Right renal pelvis (tissue), 4 donors: ENCODE data around the gene SYNJ2. TPM values are rescaled to one million over a fixed set of nuclear protein-coding genes. Genes with fewer than 3 reads are reported as not detected.

Experiments
- DNase-seq, 4 donors: peaks; one replicate each; pipeline ENCODE4 v3.0.0-alpha.2; 2013; ENCODE audit warnings: low read depth in 4 of 4, low spot score in 3 of 4, missing footprints in 1 of 4
- polyA plus RNA-seq, 4 donors: library from polyadenylated mRNA; unstranded; fragments of 120-200 nt; gene quantifications; one replicate each; pipeline ENCODE4 v1.2.1, GENCODE V29; 2013; ENCODE audit not compliant: insufficient read length in 4 of 4

SYNJ2 gene
- polyA plus RNA-seq, 4 donors = 10.2 to 13.0 (median 10.6) TPM

- no peak for DNase-seq
These were observed 121.6 kb downstream of the SYNJ2 start for GRCh38 chr6:158103228-158103627.

GRCh38 chr6:158104696-158105095 is 123.0 kb downstream of the SYNJ2 start:
- no peak for DNase-seq

- no peak for DNase-seq
These were observed 128.1 kb downstream of the SYNJ2 start for GRCh38 chr6:158109748-158110147.

GRCh38 chr6:158110986-158111385 is 129.3 kb downstream of the SYNJ2 start:
- DNase-seq = no peak

DNA sequence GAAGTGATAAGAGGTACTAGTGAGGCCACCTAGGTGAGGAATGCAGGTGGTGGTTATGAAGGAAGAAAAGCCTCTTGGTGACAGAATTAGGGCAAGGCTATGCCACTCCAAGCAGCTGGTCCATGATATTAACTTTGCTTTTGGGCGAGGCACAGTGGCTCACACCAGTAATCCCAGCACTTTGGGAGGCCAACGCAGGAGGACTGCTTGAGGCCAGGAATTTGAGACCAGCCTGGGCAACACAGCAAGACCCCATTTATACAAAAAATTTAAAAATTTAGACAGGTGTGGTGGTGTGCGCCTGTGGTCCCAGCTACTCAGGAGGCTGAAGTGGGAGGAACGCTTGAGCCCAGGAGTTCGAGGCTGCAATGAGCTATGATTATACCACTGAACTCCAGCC is 130.3 kb downstream of the SYNJ2 start:
- no peak for DNase-seq

DNA sequence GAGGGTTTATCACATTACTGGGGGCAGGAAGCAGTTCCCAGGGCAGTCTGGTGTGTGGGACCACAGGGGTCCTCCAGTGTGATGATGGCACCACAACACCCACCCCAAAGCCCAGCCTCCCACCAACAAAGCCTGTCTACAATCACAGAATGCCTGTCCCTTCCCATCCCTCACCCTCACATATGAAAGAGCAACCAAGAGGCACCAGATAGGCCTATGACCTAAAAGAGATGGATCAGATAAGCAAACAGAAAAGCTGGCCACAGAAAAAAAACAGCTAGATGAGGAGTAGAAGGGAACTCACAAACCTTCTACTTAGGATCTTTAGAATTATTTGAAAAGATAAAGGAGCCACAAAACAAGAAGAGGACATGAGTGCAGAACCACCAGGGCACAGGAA is 132.1 kb downstream of the SYNJ2 start:
- DNase-seq = no peak

DNA sequence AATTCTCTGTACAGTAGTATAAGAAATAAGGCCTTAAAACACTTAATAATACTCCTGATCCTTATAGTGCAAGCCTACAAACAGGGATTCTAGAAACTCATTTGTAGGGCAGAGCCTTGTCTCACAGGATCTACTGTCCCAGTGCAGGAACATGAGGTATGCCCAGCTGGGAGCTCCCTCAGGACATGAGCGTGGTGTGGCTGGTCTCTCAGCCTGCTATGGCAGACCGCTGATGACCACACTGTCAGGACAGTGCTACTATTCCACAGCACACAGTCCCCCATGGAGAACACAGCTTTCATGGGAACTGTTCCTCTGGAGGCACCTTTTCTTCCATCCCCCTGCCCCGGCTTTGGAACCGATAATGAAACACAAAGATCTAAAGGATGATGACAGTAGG is 133.4 kb downstream of the SYNJ2 start:
- DNase-seq = no peak

- DNase-seq = no peak
These were observed 133.8 kb downstream of the SYNJ2 start for GRCh38 chr6:158115508-158115907.

DNA sequence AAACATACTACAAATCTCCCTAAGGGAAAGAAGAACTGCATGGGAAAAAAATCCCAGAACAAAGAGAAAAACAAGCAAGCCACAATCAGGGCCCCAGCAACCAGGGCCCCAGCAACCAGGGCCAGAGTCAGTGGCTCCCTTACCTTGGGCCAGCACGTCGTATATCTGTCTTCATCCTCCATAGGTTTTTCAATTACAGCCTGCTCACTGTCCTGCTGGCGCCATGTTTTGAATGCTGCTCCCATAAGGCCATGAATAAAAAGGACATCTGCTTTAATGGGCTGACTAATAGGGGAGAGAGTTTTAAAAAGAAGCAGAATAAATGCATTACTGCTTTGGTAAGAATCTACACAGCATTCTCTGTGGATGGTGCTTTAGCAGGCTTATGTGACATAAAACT is 137.2 kb downstream of the SYNJ2 start:
- no peak for DNase-seq

DNA sequence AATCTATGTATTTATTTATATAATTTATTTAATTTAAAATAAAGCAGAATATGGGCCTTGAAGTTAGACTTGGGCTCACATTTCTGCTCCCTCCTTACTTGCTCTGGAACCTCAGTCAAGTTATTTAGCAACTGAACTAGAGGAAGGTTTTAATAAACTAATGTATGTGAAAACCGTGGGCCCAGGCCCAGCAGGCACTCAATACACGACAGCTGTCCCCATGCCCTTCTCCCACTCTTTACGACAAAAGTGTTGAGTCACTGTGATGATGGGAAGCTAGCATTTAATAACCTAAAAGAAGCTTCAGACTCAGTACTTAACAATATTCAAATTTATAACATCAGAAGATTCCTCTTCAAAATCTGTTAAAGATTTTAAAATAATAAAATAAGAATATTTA is 139.7 kb downstream of the SYNJ2 start:
- DNase-seq = no peak

GRCh38 chr6:158122048-158122447 is 140.4 kb downstream of the SYNJ2 start:
- no peak for DNase-seq

- DNase-seq = no peak
These were observed 142.6 kb downstream of the SYNJ2 start for GRCh38 chr6:158124288-158124687.

DNA sequence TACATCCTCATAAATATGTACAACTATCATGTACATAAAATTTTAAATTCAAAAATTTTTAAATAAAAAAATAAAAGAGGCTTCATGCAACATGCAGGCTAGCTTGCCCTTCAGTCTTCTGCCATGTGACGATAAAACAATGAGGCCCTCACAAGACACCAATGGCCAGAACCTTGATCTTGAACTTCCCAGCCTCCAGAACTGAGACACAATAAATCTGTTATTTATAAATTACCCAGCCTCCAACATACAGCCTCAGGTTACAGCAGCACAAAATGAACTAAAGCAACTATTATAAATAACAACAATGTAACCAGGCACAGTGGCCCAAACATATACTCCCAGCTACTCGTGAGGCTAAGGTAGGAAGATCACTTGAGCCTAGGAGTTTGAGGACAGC is 143.6 kb downstream of the SYNJ2 start:
- DNase-seq = no peak

GRCh38 chr6:158131926-158132325 is 150.3 kb downstream of the SYNJ2 start:
- peak in 3 of 4 donors; percentile 2 to 5 (median 3) for DNase-seq

DNA sequence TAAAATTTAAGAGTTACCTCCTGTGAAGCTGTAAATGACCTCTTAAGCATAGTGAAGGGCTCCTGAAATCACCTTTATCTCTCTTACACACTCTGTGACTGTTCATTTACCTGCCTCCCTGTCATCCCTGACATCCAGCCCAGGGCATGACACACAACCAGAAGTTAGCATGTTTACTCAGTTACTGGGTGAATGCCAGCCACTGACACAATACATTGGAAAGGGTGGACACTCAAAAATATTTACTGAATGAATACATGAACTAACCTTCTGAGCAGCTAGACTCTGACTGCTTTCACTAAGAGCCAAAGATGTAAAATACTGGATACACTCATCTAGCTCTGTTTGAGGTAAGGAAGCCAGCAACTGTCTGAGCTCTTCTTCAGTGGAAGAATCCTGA is 161.1 kb downstream of the SYNJ2 start:
- no peak for DNase-seq

DNA sequence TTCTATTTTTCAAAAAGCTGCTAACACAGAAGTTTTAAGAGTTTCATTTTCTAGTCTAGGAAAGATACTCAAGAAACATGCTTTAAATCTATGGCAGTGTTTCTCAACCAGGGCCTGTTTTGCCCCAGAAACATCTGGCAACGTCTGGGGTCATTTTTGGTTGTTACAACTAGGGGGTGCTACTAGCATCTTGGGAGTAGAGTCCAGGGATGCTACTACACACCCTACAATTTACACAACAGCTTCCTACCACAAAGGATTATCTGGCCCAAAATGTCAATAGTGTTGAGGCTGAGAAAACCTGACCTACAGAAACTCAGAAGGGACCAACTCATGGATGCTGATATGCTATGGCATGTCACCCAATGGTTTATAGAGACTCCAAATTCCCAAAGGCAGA is 162.0 kb downstream of the SYNJ2 start:
- no peak for DNase-seq

Other genes starting within 250 kb of the SYNJ2 start
- 10 to 100 TPM; 43.2 to 49.8 (median 47.4) TPM for gene SNX9, start 158.6 kb upstream of the SYNJ2 start, polyA plus RNA-seq
- 10 to 100 TPM; 13.1 to 17.9 (median 16.0) TPM for gene SERAC1, start 186.4 kb downstream of the SYNJ2 start, polyA plus RNA-seq
- gene GTF2H5, start 186.5 kb downstream of the SYNJ2 start, polyA plus RNA-seq = 10 to 100 TPM; 55.8 to 60.1 (median 57.4) TPM